GM12801 (cell line): ENCODE data around the gene C14orf93.

Experiments used
- CTCF ChIP-seq: IDR thresholded peaks from one replicate; pipeline ENCODE4 v1.5.1; 2011; ENCODE audit warnings: control low read depth; ENCODE audit not compliant: insufficient read length; ENCODE audit errors: extremely low read depth

The C14orf93 gene

GRCh38 chr14:23009483-23009938, 432 bp downstream of the C14orf93 start:
- TF ChIP-seq CTCF: no peak

GRCh38 chr14:23008831-23009230, 1.1 kb downstream of the C14orf93 start:
- no peak for TF ChIP-seq CTCF

DNA sequence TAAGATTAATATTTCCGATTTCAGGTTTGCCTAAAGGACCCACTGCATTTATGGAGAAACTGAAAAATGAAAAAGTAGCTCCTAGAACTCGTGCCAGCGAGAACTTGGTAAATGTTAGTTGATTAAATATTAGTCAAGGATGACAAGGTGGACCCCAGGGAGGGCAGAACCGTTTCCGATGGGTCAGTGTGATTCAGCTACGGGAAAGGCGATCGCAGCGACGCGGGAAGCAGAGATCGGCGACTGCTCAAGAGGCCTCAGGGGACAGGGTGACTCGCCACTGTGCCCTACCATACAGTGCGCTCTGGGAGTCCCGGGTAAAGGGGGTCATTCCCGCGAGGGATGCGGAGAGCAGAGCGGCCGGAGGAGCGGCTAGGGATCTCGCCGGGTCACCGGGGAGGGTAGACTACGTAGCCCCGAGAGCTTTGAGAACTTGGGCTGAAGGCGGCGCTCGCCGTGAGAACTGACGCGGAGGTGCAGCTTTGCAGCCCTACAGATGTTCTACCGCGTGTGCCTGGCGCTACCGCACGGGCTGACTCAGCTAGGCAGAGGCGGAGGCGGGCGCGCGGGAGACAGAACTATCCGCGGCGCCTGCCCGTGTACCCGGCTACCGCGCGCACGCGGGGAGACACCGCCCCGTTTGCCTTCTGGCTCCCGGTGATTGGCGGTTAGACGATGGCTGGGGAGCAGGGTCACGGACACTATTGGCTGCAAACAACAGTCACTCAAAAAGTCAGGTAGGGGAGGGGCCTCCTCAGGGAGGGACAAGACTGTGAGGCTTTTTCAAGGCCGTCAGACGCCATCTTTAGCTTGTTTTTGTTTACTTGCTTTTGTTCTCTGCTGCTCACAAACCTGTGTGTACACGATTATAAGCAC, 3.2 kb downstream of the C14orf93 start:
- no peak for TF ChIP-seq CTCF

- no peak for TF ChIP-seq CTCF
Observed at GRCh38 chr14:23006188-23006534, 3.8 kb downstream of the C14orf93 start.

GRCh38 chr14:23005451-23006187, 4.3 kb downstream of the C14orf93 start:
- no peak for TF ChIP-seq CTCF

GRCh38 chr14:23002592-23002991, 7.4 kb downstream of the C14orf93 start:
- no peak for TF ChIP-seq CTCF

DNA sequence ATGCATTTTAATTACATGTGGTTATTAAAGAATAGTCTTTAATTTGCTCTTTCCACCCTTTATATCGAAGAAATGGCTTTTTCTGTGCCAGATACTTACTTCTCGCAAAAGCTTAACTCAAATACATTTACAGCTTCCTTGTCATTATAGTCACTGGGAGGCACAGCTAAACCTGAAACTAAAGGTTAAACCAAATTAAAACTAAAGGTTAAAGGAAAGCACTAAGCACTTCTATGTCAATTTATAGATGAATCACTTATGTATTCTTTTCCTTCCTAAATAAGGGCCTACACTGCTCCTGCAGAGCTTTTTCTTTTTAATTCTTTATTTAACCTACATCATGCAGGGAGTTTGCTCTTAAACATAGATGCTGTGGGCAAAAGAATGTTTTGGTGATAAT, 9.1 kb downstream of the C14orf93 start:
- TF ChIP-seq CTCF: no peak
